ENCODE results near the gene MAFB.

MAFB gene

DNA sequence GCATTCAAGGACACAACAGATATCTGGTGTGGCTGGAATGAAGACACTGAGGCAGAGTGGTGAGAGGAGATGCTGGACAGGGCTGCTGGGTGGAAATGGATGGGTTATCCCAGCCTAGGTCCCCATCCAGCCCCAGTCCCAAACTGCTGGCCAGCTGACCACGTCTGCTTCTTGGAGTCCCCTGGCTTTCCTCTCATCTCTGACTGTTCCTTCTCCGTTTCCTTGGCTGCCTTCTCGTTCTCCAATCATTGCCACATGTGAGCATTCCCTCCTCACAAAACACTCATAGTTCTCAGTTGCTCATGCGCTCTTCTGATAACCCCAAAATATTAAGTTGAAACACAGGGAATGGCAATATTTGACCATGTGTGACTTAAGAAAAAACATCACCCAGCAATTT, 31.5 kb downstream of the MAFB start:
- no peak for DNase-seq (ENCODE audit: low spot score)

DNA sequence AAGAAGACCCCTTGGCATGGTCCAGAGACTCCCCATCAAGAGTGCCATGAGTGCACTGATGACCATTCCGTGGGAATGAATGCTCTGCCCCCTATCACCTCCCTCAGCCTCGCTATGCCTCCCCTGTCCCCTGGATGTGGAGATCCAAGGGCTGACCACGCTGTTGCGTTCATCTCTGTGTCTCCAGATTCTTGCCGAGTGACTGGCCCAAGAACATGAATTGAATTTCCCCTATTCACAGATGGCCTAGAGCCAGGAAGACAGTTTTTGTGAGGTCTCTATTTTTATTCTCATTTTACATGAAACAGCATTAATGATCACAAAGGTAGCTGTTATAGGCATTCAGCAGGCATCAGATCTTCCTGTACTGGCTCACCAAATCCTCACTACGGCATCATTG, 33.6 kb downstream of the MAFB start:
- DNase-seq (ENCODE audit: low spot score): no peak

DNA sequence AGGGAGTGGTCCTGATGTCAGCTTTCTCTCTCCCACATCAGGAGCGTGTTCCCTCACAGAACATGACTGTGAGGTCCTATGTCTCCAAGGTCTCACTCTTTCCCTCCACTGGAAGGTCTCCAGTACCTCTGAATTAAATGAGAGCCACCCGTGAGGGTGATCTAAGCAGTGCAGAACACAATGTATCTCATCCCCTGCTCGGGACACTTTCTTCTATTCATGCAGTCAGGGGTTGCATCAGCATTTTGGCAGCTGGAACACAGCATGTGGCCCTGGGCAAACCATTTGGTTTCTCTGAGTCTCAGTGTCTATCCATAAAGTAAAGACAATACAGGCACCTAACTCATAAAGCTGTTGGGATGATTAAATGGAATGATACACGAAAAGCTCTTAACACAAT, 34.2 kb downstream of the MAFB start:
- no peak for DNase-seq (ENCODE audit: low spot score)

DNA sequence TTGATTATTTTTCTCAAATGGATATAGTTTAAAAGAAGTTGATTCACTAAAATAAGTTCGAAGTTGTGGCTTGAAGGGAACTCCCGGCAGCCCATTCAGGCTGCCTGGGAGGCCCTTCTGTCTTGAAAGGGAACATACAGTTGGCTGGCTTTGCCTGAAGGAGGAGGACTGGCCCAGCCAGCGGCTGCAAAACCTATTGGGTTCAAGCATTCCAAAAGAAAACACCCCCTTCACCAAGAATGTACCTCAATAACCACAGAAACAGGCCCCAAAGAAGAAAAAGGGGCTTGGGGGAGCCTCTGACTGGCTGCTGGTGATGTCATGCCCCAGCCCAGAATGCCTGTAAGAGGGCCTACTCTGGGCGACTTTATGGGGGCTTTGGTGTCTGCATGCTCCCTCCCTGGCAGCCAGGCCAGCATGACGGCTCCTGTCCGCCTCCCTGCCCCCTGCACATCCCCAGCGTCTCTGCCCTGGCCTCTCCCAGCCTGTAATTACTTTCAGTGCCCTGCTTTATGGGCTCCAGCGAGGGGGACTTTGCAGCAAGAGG, 36.5 kb downstream of the MAFB start:
- DNase-seq (ENCODE audit: low spot score): no peak

DNA sequence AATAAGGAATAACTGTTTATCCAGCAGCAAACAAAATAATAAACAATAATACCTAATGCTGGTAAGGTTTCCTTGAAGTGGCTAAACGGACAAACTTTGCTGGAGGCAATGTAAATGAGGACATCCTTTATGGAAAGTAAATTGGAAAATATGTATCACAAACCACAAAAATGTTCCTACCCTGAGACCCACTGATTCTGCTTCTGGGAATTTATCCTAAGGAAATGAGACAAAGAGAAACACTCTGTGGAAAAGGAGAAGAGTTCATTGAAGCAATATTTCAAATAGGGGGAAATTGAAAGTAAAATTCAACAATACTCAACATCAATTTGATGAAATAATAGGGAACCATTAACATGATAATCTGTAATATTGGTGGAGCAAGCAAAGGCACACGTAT, 37.9 kb downstream of the MAFB start:
- DNase-seq (ENCODE audit: low spot score): peak; percentile 32

DNA sequence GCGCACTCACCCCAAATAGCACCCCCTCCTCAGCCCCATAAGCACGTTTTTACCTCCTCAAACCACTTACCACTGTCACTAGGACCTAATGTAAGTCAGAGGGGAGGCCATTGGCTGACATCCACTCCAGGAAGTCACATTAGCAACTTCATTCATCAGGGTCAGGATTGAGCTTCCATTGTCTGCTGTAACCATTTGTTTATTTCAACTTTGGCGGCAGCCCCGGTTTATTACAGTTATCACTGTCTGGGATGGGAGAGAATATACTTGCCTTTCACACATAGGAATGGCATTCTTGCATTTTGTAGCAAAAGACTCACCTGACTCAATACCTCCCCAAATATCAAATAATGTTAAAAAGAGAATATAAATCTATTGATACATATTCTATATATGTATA, 38.3 kb downstream of the MAFB start:
- DNase-seq (ENCODE audit: low spot score): no peak

DNA sequence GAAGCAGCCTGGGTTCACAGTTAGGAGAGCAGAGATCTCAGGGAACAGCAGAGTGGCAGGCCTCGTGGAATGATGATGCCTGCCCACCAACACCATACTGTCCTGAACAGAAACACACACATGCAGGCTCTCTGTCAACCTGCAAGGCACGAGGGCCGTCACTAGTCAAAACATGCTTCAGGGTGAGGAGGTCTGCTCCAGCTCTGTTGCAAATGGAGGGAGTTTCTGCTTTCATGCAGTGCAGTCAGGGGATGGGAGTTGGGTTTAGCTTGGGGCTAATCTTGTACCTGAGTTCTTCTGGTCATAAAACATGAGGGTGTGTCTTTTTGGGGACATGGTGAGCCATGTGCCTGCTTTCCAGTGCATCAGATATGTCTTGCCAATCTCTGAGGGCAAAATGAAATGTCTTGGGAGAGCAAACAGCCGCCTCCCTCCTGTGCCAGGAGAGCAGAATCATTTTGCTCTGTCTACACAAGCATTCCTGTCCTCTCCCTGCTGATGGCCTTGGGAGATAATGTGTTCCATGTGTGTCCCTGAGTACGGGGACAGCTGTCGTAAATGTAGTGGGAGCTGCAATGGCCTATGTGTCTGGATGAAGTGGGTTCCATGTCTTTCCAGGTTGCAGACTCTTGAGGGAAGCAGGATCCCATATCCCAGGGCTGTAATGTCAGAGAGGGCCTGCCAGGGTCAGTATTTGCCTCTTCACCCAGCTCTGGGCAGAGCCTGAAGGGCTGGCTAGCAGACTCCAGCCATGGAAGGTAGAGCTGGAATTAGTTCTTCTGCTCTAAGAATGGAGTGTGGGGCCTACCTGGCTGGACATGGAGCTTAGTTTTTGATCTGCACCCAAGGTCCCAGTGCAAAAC, 40.6 kb downstream of the MAFB start:
- no peak for DNase-seq (ENCODE audit: low spot score)

DNA sequence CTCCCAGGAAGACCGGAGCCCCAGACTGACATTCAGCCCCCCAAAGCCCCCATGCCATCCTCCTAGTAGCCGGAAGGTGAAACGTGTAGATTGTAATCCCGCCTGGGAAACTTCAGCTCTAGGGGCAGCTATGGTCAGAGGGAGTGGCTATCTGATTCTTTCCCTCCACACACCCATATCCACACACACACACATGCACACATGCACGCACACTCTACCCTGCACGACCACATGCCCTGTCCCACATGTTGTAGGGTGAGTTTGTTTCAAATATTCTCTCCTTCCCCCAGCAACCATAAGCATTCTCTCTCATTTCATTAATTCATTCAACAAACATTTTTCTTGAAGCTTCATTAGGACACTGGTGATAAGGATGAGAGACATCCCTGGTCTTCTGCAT, 42.2 kb downstream of the MAFB start:
- no peak for DNase-seq (ENCODE audit: low spot score)

DNA sequence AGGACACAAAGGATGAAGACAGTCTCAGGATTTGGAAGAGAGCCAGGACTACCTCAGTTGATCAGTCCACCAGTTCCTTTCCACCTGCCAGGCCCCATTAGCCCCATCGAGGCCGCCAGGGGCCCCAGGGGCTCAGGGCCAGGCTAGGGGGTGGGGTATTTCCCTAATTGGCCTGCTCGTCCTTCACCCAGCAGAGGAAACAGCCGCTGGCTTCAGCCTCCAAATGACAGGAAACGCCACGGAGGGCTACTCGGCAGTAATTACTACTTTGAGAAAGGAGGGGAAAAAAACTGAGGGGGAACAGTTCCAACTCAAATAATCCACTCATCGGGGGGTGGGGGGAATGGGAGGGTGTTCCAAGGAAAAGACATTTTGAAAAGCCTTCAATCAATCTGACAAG, 42.7 kb downstream of the MAFB start:
- no peak for DNase-seq (ENCODE audit: low spot score)

DNA sequence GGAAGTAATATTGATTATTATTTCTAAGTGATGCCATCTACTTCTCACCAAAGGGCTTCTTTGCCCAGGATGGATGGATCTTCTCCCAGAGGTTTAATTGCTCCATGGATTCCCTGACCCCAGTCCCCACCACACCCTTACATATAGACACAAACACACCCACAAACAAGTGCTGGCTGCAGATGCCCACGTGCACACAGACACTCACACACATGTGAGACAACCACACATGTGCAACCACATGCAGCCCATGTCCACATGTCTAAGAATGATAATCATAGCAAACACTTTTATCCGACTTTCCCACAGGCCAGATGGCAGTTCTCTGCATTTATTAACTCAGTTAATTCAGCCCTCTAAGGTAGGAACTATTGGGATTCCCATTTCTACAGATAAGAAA, 44.2 kb downstream of the MAFB start:
- no peak for DNase-seq (ENCODE audit: low spot score)

DNA sequence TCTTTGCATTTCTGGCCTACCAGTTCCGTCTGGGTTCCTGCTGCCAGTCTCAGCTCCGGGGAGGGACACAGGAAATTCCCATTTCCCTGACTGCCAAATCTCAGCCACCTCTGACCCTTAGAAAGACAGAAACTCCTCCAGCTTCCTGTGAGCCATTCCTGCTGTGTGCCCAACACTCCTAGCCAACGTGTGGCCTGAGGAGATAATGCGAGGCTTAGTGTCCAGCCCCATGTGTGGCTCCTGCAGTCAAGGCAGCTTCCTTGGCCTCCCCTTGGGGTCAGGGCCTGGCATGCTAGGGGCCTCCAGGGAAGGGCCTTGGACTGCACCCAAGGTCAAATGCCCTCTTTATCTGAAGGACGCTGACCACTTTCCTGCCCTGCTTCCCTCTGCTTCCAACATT, 45.1 kb downstream of the MAFB start:
- DNase-seq (ENCODE audit: low spot score): no peak

DNA sequence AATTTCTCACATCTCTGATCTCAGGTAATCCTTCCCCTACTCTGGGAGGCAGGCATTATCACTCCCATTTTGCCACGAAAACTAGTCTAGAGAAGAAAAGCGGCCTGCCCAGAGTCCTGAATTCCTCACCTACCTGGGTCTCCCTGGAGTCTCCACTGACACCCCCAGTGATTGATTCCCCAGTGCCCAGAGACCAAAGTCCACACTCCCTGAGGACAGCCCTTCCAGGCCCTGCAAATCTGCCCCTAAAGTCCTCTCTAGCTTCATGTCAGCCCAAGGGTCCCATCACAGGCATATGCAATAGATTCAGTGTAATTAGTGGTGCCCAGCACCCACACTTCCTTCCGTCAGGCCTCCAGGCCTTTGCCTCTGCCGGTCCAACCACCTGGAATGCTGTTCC, 47.2 kb downstream of the MAFB start:
- no peak for DNase-seq (ENCODE audit: low spot score)

DNA sequence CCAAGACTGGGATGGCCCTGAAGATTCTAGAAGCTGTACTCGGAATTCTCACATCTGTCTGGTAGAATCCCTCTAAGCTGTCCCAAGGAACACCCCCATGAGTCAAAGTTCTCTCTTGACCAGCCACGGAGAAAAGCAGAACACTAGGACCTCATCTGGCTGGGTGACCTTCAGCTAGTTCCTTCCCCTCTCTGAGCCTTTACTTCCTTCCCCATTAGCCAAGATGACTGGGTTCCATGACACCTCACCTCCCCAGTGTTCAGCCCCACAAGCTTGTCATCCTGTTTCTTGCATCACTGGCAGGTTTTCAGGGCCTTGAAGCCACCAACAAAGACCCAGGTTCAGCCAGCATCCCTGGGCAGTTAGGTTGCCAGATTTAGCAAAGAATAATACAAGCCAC, 47.8 kb downstream of the MAFB start:
- DNase-seq (ENCODE audit: low spot score): no peak

DNA sequence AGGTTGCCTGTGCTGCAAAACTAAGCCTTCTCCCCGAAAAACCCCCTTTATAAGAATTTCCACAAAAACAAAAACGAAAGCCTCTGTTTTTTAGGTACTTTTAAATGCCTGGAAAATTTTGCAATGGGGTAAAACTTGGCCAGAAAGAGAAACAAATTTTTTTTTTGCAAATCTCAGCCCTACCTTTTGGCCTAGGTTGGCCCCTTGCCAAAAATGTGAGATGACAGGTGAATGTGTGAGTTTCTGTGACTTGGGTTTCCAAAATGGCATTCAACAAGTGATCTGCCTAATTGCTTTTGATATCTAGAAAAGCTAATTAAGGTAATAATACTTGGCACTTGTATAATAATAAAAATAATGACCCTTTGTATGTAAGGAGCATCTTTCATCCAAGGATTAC, 48.4 kb downstream of the MAFB start:
- DNase-seq (ENCODE audit: low spot score): no peak

DNA sequence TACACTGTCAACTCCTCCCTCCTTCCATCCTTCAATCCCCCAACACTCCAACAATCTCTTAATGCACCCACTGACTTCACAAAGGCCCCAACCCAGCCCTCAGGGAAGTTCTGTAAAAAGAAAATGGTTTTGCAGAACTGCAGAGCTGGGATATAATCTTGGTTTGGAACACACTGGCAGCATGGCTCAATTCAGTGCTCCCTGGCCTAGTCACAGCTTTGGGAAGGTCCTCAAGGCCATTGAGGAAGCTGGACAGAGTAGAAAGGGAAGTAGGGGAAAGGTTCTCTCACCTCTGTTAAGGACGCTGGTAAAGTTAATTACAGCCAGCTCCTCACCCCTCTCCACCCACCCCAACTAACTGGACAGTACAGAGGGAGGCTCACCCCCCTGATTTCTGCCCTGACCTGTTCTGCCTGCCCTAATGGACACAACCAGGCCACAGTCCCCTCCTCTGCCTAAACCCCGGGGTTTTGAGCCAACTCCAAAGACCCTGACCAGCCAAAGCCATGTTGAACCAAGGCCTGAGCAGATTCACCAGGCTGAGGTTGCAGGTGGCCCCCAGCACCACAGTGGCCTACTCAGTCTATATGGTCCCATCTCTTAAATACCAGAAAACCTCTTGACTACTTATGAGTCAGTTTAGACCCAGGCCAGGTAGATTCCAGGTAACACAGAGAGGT, 49.2 kb downstream of the MAFB start:
- no peak for DNase-seq (ENCODE audit: low spot score)

DNA sequence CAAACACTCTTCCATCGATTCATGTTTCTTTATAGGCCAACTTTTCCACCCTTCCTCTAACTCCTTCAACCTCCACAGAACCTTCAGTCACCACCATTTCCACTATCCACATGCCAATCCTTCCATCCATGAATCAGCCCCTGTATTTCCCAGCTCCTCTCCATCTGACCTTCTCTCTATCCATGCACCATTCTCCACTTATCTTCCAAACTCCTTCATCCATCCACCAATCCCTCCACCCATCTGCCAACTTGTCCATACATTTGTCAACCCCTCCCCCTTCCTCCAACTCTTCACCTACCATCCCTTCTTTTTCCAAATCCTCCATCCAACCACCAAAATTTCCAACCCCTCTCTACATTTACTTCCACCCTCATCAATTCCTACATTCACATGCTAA, 49.9 kb downstream of the MAFB start:
- DNase-seq (ENCODE audit: low spot score): no peak

DNA sequence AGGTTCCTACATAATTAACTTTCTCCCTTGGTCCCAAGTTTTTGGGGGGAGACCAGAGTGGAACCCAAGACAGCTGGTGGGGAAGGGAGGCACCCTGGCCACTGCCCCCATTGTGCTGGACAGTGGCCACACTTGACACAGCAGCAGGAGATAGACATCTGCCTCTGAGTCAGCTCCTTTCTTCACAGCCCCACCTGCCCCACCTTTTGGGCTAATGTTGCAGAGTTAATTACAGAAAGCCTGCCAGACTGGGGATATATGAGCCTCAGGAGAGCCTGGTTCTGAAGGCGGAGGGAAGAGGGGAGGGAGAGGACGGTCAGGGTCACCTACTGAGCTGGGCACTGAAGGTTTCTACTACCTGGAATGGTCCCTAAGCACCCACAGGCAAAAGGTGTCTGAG, 50.6 kb downstream of the MAFB start:
- no peak for DNase-seq (ENCODE audit: low spot score)

DNA sequence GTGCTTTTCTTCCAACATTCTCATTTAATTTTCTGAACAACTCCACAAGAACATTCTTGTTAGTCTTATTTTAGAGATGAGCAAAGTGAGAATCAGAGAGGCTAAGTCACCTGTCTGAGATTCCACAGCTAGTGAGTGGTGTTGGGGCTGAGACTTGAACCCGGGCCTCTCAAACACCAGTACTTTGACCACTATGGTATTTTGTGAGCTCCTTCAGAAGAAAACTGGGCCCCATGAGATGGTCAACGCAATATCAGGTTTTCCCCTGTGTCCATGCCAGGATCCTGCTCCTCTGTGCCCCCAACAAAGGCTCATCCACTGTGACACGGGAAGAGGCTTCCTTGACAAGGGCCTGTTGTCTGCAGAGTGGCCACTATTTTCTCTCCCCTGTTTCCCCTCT, 51.9 kb downstream of the MAFB start:
- no peak for DNase-seq (ENCODE audit: low spot score)

DNA sequence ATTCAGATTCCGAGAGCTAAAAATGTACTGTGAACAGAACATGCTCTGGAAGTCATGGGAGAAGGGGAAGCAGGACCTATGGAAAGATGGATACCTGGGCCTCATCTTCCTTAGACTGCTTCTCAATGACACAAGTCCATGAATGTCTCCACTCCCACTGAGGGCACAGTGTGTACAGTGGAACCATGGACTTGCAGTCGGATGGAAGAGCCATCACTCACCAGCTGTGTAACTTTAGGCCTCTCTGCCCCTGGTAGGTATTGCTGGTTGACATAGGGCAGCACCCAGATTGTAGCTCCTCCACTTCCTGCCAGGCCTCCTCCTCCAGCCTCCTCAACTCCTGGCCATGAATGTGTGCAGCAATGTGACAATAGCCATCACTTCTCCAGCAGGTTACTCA, 52.5 kb downstream of the MAFB start:
- no peak for DNase-seq (ENCODE audit: low spot score)

DNA sequence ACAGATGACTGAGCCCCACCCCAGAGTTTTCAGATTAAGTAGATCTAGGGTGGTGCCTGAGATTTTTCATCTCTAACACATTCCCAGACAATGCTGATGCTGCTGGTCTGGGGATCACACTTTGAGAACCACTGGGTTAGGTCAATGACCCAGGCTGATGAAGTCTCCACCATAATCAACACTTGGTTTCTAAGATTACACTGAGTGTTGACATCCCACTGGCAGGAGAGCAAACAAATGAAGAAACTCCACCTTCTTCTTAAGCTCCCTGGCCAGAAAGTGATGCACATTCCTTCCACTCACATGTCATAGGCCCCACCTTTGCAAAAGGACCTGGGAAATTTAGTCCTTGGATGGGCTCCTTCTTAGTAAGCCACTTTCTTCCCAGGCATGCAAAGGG, 53.1 kb downstream of the MAFB start:
- no peak for DNase-seq (ENCODE audit: low spot score)

All from SW480 (cell line).